ENCODE measurements around the gene PTGIS.
A peak's percentile ranks its signal among the peaks of the same experiment; 100 is the strongest.

PTGIS gene

DNA sequence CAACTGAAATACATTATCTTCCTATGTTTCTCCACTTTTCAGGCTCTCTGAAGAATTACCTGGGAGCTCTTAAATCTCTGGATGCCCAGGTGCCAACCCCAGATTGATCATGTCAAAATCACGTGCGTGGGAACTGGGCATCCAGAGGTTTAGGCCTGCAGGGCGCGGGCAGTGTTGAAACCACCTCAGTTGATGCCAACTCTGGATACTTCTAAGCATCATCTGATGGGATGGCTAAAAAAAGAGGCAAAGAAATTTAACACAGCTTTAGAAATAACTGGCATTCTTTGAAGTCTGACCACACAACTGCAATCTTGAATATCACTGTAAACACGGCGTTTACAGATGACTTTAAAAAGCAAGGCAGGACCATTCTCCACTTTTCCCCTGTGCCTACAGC lies 41.9 kb downstream of the PTGIS start:
- Histone ChIP-seq H2AK5ac (ENCODE audit: low read length, severe bottlenecking) (no peak overlapping the region), H2BK120ac (ENCODE audit: low read depth, low read length) (no peak overlapping the region), H3K4me3 (ENCODE audit: insufficient read depth in 1 of 2, low read depth in 1 of 2, low read length in 2 of 2) (no peak overlapping the region), H4K8ac (ENCODE audit: low read length) (no peak overlapping the region), H2BK12ac (ENCODE audit: low read length in 2 of 2) (no peak overlapping the region), H4K91ac (ENCODE audit: low read length) (no peak overlapping the region), H3K4ac (ENCODE audit: low read depth in 1 of 2, low read length in 2 of 2) (no peak overlapping the region), H3K9me3 (ENCODE audit: control insufficient read depth, low read length) (no peaks in the 10 kb centered on the region), H3K27me3 (ENCODE audit: control insufficient read depth in 1 of 2, insufficient read depth in 1 of 2, low read length in 2 of 2) (no peaks in the 10 kb centered on the region), H3K79me1 (replicated peaks; ENCODE audit: low read length, poor library complexity, severe bottlenecking) (peaks cover 3% of the 10 kb centered on the region), H3K4me1 (ENCODE audit: control insufficient read depth, insufficient read depth, low read depth, low read length) (no peaks in the 10 kb centered on the region), H2AFZ (ENCODE audit: low read depth, low read length) (no peak overlapping the region), H2BK5ac (ENCODE audit: low read depth, low read length, poor library complexity, severe bottlenecking) (no peak overlapping the region), H3K14ac (ENCODE audit: low read length in 2 of 2) (no peak overlapping the region), H3K23ac (ENCODE audit: low read length in 2 of 2) (no peak overlapping the region), H3K36me3 (ENCODE audit: control insufficient read depth in 1 of 2, insufficient read depth in 2 of 2, low read depth in 1 of 2, low read length in 2 of 2) (peaks cover 15 to 98% of the 10 kb centered on the region in 2 experiments), H3K27ac (ENCODE audit: low read length, poor library complexity, severe bottlenecking) (no peak overlapping the region), H3K9ac (ENCODE audit: low read length) (no peak overlapping the region), H3K4me2 (ENCODE audit: low read length, poor library complexity, severe bottlenecking) (no peak overlapping the region), H3K18ac (ENCODE audit: low read depth in 1 of 2, low read length in 2 of 2) (no peak overlapping the region), H2BK15ac (ENCODE audit: low read depth, poor library complexity, severe bottlenecking) (no peak overlapping the region)
- WGBS, result 90% methylated on average over 6 of the region's 6 CpGs
- DNase-seq, result no peak

- H2AK5ac ChIP-seq (ENCODE audit: low read length, severe bottlenecking), result no peak overlapping the region
- no peak overlapping the region for H2BK120ac ChIP-seq (ENCODE audit: low read depth, low read length)
- 76% methylated on average over 6 of the region's 8 CpGs for WGBS
These were observed 44.1 kb downstream of the PTGIS start for GRCh38 chr20:49523767-49524360.

GRCh38 chr20:49521356-49521755 lies 46.6 kb downstream of the PTGIS start:
- H2BK15ac ChIP-seq (ENCODE audit: low read depth, poor library complexity, severe bottlenecking), result no peak overlapping the region
- no peak overlapping the region for H2BK120ac ChIP-seq (ENCODE audit: low read depth, low read length)
- H3K4me2 ChIP-seq (ENCODE audit: low read length, poor library complexity, severe bottlenecking), result no peak overlapping the region
- H4K91ac ChIP-seq (ENCODE audit: low read length), result no peak overlapping the region
- WGBS, result 90% methylated on average over 4 of the region's 4 CpGs
- no peak overlapping the region for H3K18ac ChIP-seq (ENCODE audit: low read depth in 1 of 2, low read length in 2 of 2)
- H2AK5ac ChIP-seq (ENCODE audit: low read length, severe bottlenecking), result no peak overlapping the region
- H3K9ac ChIP-seq (ENCODE audit: low read length), result no peak overlapping the region
- no peak for DNase-seq
- peaks cover 45 to 98% of the 10 kb centered on the region in 2 experiments for H3K36me3 ChIP-seq (ENCODE audit: control insufficient read depth in 1 of 2, insufficient read depth in 2 of 2, low read depth in 1 of 2, low read length in 2 of 2)
- H3K14ac ChIP-seq (ENCODE audit: low read length in 2 of 2), result no peak overlapping the region
- no peak overlapping the region for H3K23ac ChIP-seq (ENCODE audit: low read length in 2 of 2)
- H3K79me1 ChIP-seq (replicated peaks; ENCODE audit: low read length, poor library complexity, severe bottlenecking), result peaks cover 3% of the 10 kb centered on the region
- no peaks in the 10 kb centered on the region for H3K9me3 ChIP-seq (ENCODE audit: control insufficient read depth, low read length)
- H3K4ac ChIP-seq (ENCODE audit: low read depth in 1 of 2, low read length in 2 of 2), result no peak overlapping the region
- no peaks in the 10 kb centered on the region for H3K27me3 ChIP-seq (ENCODE audit: control insufficient read depth in 1 of 2, insufficient read depth in 1 of 2, low read length in 2 of 2)
- H3K4me3 ChIP-seq (ENCODE audit: insufficient read depth in 1 of 2, low read depth in 1 of 2, low read length in 2 of 2), result no peak overlapping the region
- no peak overlapping the region for H4K8ac ChIP-seq (ENCODE audit: low read length)
- H2AFZ ChIP-seq (ENCODE audit: low read depth, low read length), result no peak overlapping the region
- no peak overlapping the region for H3K27ac ChIP-seq (ENCODE audit: low read length, poor library complexity, severe bottlenecking)
- no peak overlapping the region for H2BK5ac ChIP-seq (ENCODE audit: low read depth, low read length, poor library complexity, severe bottlenecking)
- no peak overlapping the region for H2BK12ac ChIP-seq (ENCODE audit: low read length in 2 of 2)
- H3K4me1 ChIP-seq (ENCODE audit: control insufficient read depth, insufficient read depth, low read depth, low read length), result no peaks in the 10 kb centered on the region

More at GRCh38 chr20:49523767-49524360, 44.1 kb downstream of the PTGIS start:
- no peak overlapping the region for H3K4me2 ChIP-seq (ENCODE audit: low read length, poor library complexity, severe bottlenecking)
- no peak overlapping the region for H2BK5ac ChIP-seq (ENCODE audit: low read depth, low read length, poor library complexity, severe bottlenecking)
- no peaks in the 10 kb centered on the region for H3K4me1 ChIP-seq (ENCODE audit: control insufficient read depth, insufficient read depth, low read depth, low read length)
- H3K27me3 ChIP-seq (ENCODE audit: control insufficient read depth in 1 of 2, insufficient read depth in 1 of 2, low read length in 2 of 2), result no peaks in the 10 kb centered on the region
- H2AFZ ChIP-seq (ENCODE audit: low read depth, low read length), result no peak overlapping the region
- no peak overlapping the region for H3K14ac ChIP-seq (ENCODE audit: low read length in 2 of 2)
- no peak for DNase-seq
- no peak overlapping the region for H2BK15ac ChIP-seq (ENCODE audit: low read depth, poor library complexity, severe bottlenecking)
- H2BK12ac ChIP-seq (ENCODE audit: low read length in 2 of 2), result no peak overlapping the region
- peak overlapping the region in 1 of 2 experiments; percentile 14 for H3K4me3 ChIP-seq (ENCODE audit: insufficient read depth in 1 of 2, low read depth in 1 of 2, low read length in 2 of 2)
- H4K8ac ChIP-seq (ENCODE audit: low read length), result no peak overlapping the region
- H4K91ac ChIP-seq (ENCODE audit: low read length), result no peak overlapping the region
- H3K79me1 ChIP-seq (replicated peaks; ENCODE audit: low read length, poor library complexity, severe bottlenecking), result peaks cover 3% of the 10 kb centered on the region
- no peak overlapping the region for H3K9ac ChIP-seq (ENCODE audit: low read length)
- peaks cover 27 to 98% of the 10 kb centered on the region in 2 experiments for H3K36me3 ChIP-seq (ENCODE audit: control insufficient read depth in 1 of 2, insufficient read depth in 2 of 2, low read depth in 1 of 2, low read length in 2 of 2)
- no peaks in the 10 kb centered on the region for H3K9me3 ChIP-seq (ENCODE audit: control insufficient read depth, low read length)
- H3K27ac ChIP-seq (ENCODE audit: low read length, poor library complexity, severe bottlenecking), result no peak overlapping the region
- no peak overlapping the region for H3K4ac ChIP-seq (ENCODE audit: low read depth in 1 of 2, low read length in 2 of 2)
- no peak overlapping the region for H3K18ac ChIP-seq (ENCODE audit: low read depth in 1 of 2, low read length in 2 of 2)
- H3K23ac ChIP-seq (ENCODE audit: low read length in 2 of 2), result no peak overlapping the region

DNA sequence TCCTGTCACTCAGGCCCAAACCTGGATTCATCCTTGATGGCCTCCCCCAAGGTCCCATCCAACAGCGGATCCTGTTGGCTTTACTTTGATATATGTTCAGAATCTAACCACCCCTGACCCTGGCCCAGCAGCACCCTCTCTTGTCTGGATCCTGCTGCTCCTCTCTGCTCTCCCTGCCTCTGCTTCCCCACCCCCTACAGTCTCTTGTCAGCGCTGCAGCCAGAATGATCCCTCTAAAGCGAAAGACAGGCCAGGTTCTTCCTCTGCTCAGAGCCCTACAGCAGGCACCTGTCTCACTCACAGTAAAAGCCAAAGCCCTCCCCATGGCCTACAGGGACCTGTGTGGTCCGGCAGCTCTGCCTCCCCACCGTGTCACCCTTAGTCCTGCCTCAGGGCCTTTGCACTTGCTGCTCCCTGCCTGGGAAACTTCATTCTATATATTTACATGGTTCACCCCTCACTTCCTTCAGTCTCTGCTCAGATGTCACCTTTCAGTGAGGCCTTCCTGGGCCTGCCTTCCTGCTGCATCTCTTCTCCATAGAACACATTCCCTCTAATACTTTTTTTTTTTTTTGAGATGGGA lies 48.1 kb downstream of the PTGIS start:
- Histone ChIP-seq H3K27ac (ENCODE audit: low read length, poor library complexity, severe bottlenecking) (no peak overlapping the region), H3K79me1 (replicated peaks; ENCODE audit: low read length, poor library complexity, severe bottlenecking) (peaks cover 1% of the 10 kb centered on the region), H3K4ac (ENCODE audit: low read depth in 1 of 2, low read length in 2 of 2) (no peak overlapping the region), H3K23ac (ENCODE audit: low read length in 2 of 2) (no peak overlapping the region), H2AFZ (ENCODE audit: low read depth, low read length) (no peak overlapping the region), H2BK15ac (ENCODE audit: low read depth, poor library complexity, severe bottlenecking) (no peak overlapping the region), H3K14ac (ENCODE audit: low read length in 2 of 2) (no peak overlapping the region), H4K91ac (ENCODE audit: low read length) (no peak overlapping the region), H3K36me3 (ENCODE audit: control insufficient read depth in 1 of 2, insufficient read depth in 2 of 2, low read depth in 1 of 2, low read length in 2 of 2) (peaks cover 42 to 98% of the 10 kb centered on the region in 2 experiments), H3K4me1 (ENCODE audit: control insufficient read depth, insufficient read depth, low read depth, low read length) (no peaks in the 10 kb centered on the region), H4K8ac (ENCODE audit: low read length) (no peak overlapping the region), H2BK12ac (ENCODE audit: low read length in 2 of 2) (no peak overlapping the region), H2BK120ac (ENCODE audit: low read depth, low read length) (no peak overlapping the region), H3K4me3 (ENCODE audit: insufficient read depth in 1 of 2, low read depth in 1 of 2, low read length in 2 of 2) (no peak overlapping the region), H3K18ac (ENCODE audit: low read depth in 1 of 2, low read length in 2 of 2) (no peak overlapping the region), H3K4me2 (ENCODE audit: low read length, poor library complexity, severe bottlenecking) (no peak overlapping the region), H3K9ac (ENCODE audit: low read length) (no peak overlapping the region), H3K9me3 (ENCODE audit: control insufficient read depth, low read length) (no peaks in the 10 kb centered on the region), H3K27me3 (ENCODE audit: control insufficient read depth in 1 of 2, insufficient read depth in 1 of 2, low read length in 2 of 2) (no peaks in the 10 kb centered on the region), H2AK5ac (ENCODE audit: low read length, severe bottlenecking) (no peak overlapping the region), H2BK5ac (ENCODE audit: low read depth, low read length, poor library complexity, severe bottlenecking) (no peak overlapping the region)
- no peak for DNase-seq
- 85% methylated on average over 5 of the region's 5 CpGs for WGBS

All from mesenchymal stem cell (in vitro differentiated cells and primary cell).